Heart left ventricle (tissue), 16 donors: ENCODE data around the gene POLR3GL. TPM values are rescaled to one million over a fixed set of nuclear protein-coding genes. Genes with fewer than 3 reads are reported as not detected.
A peak's percentile ranks its signal among the peaks of the same experiment; 100 is the strongest.

ENCODE experiments used
- ATAC-seq, 4 donors: fragments of 200-7000 bp; cut with Tn5 transposase; one replicate each; pipeline ENCODE4 v1.9.1; 2020 to 2022; ENCODE audit warnings: moderate library complexity in 4 of 4, mild to moderate bottlenecking in 3 of 4, moderate number of reproducible peaks in 1 of 4
- DNase-seq, 5 donors: peaks; one replicate each; pipeline ENCODE4 v3.0.0-alpha.2; 2020
- H3K27ac ChIP-seq, 12 donors: fragments of 200-600 bp; sonication (generic) in 4 of 12; one replicate each; pipeline versions ENCODE4 v1.5.0 to v1.8.0; 2016 to 2022; ENCODE audit warnings: mild to moderate bottlenecking in 2 of 12
- H3K27me3 ChIP-seq, 9 donors: fragments of 200-600 bp; sonication (generic) in 2 of 9; one replicate each; pipeline versions ENCODE4 v1.5.1 to v1.8.0; 2016 to 2022; ENCODE audit warnings: mild to moderate bottlenecking in 3 of 9
- H3K36me3 ChIP-seq, 9 donors: fragments of 200-600 bp; sonication (generic) in 2 of 9; one replicate each; pipeline versions ENCODE4 v1.5.0 to v1.8.0; 2018 to 2022; ENCODE audit warnings: mild to moderate bottlenecking in 2 of 9
- H3K4me1 ChIP-seq, 12 donors: fragments of 200-600 bp; sonication (generic) in 4 of 12; one replicate each; pipeline versions ENCODE4 v1.5.0 to v1.8.0; 2016 to 2022; ENCODE audit warnings: mild to moderate bottlenecking in 3 of 12
- H3K4me3 ChIP-seq, 12 donors: fragments of 200-600 bp; sonication (generic) in 4 of 12; one replicate each; pipeline versions ENCODE4 v1.5.0 to v1.8.0; 2017 to 2022; ENCODE audit warnings: mild to moderate bottlenecking in 9 of 12, moderate library complexity in 4 of 12
- H3K9me3 ChIP-seq, 12 donors: fragments of 200-600 bp; sonication (generic) in 4 of 12; one replicate each; pipeline versions ENCODE4 v1.5.0 to v1.8.0; 2016 to 2022; ENCODE audit warnings: mild to moderate bottlenecking in 1 of 12
- POLR2A ChIP-seq, 2 donors: fragments of 450-650 bp; IDR thresholded peaks; one replicate each; pipeline ENCODE4 v1.6.1; 2017; ENCODE audit warnings: antibody characterized with exemption in 2 of 2, mild to moderate bottlenecking in 2 of 2, moderate library complexity in 2 of 2
- WGBS, 4 donors: extraction: QIAGEN DNeasy Blood & Tissue Kit in 2 of 4; methylation state at CpG; one replicate each; pipeline versions ENCODE4 v1.1.5 to v1.1.7; 2013 to 2018; 5-methylcytosine and 5-hydroxymethylcytosine counted together
- intact Hi-C, 10 donors: fragments of 100-400 bp; cut with DNase I; formaldehyde crosslinking; loops; one replicate each; pipeline versions ENCODE4 v1.11.1 to v1.14.2; 2022
- polyA plus RNA-seq, 2 donors: library from polyadenylated mRNA; stranded (reverse); fragments of 200-250 nt; gene quantifications; one replicate each; pipeline ENCODE4 v1.2.3, GENCODE V29; 2013
- total RNA-seq, 9 donors: library from RNA; depleted of rRNA in 2 of 9; stranded (reverse); fragments of >200 nt in 2 of 9; fragmentation: NEBNext Ultra II Directional in 3 of 9; extraction: Animal tissue kit (Norgen Biotek cat#: 25700) in 3 of 9; gene quantifications; one replicate each; pipeline versions ENCODE4 v1.1.0 to v1.2.4, GENCODE V29; 2016 to 2023
- TF ChIP-seq, protein P1 (sequence below), 12 donors: fragments of 200-600 bp; sonication (generic) in 4 of 12; IDR thresholded peaks; one replicate each; pipeline versions ENCODE4 v1.5.0 to v1.8.0; 2018 to 2022; ENCODE audit warnings: antibody characterized with exemption in 12 of 12, mild to moderate bottlenecking in 5 of 12
- donor health status: ischemic (EF 13 %, LVEDD 7.1; RV severe dilation, severe dysfunction).
- donor health status: healthy with polysubstance abuse.
- donor health status: DM: no; HTN: yes; CAD: no.
- donor health status: DM: no; HTN: no; CAD: no.
- donor health status: ischemic (EF 25% LVEDD 6.9; RV normal size, moderate dysfunction).
- donor health status: ischemic (EF 25% LVEDD 5.7; RV mildly dilated, moderate dysfunction).
- donor health status: healthy.
- donor health status: DM: yes; HTN: yes; CAD: no.
- donor health status: ischemic (EF 35%, LVEDD 5.7; RV mildly dilated, moderate dysfunction).
- donor health status: nonischemic (EF 11% LVEDD 7.7; RV severe dilation, severe dysfunction).
- donor health status: DM: yes; HTN: yes; CAD: no.
- donor health status: PGD.
- donor health status: ischemic (EF 29% LVEDD 5.4; RV normal size, mild dysfunction).
- donor health status: nonischemic (EF 23%, LVEDD 6.1; RV moderate dilation, normal function).

POLR3GL gene
- total and polyA plus RNA-seq, 11 donors, result 30.2 to 69.4 (median 36.4) TPM

DNA sequence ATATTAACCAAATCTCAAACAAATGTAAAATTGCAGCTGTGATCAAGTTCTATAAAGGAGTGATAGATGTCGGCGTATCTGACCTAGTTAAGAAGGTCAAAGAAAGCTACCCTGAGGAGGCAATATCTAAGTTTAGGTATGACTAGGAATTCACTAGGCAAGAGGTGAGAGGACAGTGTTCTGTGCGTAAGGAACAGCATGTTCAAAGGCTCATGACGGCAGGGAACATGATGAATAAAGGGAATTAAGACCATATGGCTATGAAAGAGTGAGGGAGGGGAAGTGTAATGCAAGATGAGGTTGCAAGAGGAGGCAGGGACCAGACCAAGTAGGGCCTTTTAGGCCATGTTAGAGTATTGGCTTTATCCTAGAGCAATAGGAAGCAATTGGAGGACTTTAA, 15.3 kb upstream of the POLR3GL start:
- ATAC-seq (peak in 3 of 4 donors; percentile 45 to 85 (median 61)), DNase-seq (no peak)
- Histone ChIP-seq H3K4me1 (peaks cover 0 to 39% (median 11%) of the 10 kb centered on the region in 12 donors), H3K27ac (peak overlapping the region in 3 of 12 donors; percentile 15 to 69 (median 45)), H3K9me3 (no peaks in the 10 kb centered on the region), H3K36me3 (peaks cover 0 to 60% (median 31%) of the 10 kb centered on the region in 9 donors), H3K4me3 (no peak overlapping the region), H3K27me3 (no peaks in the 10 kb centered on the region)
- TF ChIP-seq, protein P1, sequence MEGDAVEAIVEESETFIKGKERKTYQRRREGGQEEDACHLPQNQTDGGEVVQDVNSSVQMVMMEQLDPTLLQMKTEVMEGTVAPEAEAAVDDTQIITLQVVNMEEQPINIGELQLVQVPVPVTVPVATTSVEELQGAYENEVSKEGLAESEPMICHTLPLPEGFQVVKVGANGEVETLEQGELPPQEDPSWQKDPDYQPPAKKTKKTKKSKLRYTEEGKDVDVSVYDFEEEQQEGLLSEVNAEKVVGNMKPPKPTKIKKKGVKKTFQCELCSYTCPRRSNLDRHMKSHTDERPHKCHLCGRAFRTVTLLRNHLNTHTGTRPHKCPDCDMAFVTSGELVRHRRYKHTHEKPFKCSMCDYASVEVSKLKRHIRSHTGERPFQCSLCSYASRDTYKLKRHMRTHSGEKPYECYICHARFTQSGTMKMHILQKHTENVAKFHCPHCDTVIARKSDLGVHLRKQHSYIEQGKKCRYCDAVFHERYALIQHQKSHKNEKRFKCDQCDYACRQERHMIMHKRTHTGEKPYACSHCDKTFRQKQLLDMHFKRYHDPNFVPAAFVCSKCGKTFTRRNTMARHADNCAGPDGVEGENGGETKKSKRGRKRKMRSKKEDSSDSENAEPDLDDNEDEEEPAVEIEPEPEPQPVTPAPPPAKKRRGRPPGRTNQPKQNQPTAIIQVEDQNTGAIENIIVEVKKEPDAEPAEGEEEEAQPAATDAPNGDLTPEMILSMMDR (IDR thresholded peaks at IDR 0.05), result no peak
- TF ChIP-seq POLR2A (IDR thresholded peaks at IDR 0.05), result no peak
- intact Hi-C loops, result no loop called here
- 58 to 79% (median 62%) methylated on average over 4 of the region's 4 CpGs for WGBS, 4 donors

DNA sequence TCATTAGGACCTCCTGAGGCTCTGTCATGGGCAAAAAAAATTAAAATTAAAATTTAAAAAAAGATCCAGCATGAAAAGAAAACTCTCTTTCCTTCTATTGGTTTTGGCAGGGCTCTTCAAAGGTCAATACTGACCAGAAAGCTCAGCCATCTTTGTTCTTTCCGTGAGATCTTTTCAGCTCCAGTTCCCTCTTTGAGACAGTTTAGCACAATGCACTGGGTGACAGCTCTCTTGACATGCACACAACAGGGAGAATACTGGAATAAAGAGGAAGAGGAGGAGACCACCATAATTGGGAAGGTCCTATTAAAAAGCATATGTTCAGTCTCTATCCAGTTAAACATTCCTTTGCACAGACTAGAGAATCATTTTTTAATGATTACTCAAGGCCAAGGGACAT, 13.0 kb upstream of the POLR3GL start:
- intact Hi-C loops, result loop anchor here in 1 of 10 donors (10.0 kb wide), 1 partner anchor 97 kb away; the partner anchor contains the start of gene PIAS3
- peaks cover 13 to 62% (median 33%) of the 10 kb centered on the region in 12 donors for H3K4me1 ChIP-seq
- H3K27ac ChIP-seq, result no peak overlapping the region
- H3K27me3 ChIP-seq, result no peaks in the 10 kb centered on the region
- H3K36me3 ChIP-seq, result peaks cover 0 to 45% (median 17%) of the 10 kb centered on the region in 9 donors
- DNase-seq, result no peak
- 81 to 91% (median 89%) methylated on average over 1 of the region's 1 CpG for WGBS, 4 donors
- ATAC-seq, result no peak
- TF ChIP-seq POLR2A (IDR thresholded peaks at IDR 0.05), result no peak
- TF ChIP-seq, protein P1 (IDR thresholded peaks at IDR 0.05), result no peak
- H3K9me3 ChIP-seq, result no peaks in the 10 kb centered on the region
- no peak overlapping the region for H3K4me3 ChIP-seq

DNA sequence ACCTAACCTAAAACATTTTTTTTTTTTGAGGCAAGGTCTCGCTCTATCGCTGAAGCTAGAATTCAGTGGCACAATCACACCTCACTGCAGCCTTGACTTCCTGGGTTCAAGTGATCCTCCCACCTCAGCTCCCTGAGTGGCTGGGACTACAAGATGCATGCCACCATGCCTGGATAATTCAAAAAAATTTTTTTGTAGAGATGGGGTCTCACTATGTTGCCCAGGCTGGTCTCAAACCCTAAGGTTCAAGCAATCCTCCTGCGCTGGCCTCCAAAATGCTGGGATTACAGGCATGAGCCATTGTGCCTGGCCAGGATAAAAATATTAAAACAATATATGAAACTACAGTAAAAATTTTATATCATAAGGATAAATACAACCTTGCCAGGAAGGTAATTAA, 11.6 kb upstream of the POLR3GL start:
- Histone ChIP-seq H3K36me3 (peaks cover 0 to 33% (median 6%) of the 10 kb centered on the region in 9 donors), H3K4me1 (peaks cover 15 to 61% (median 38%) of the 10 kb centered on the region in 12 donors), H3K9me3 (no peaks in the 10 kb centered on the region), H3K27ac (no peak overlapping the region), H3K4me3 (no peak overlapping the region), H3K27me3 (no peaks in the 10 kb centered on the region)
- WGBS, 4 donors, result 94 to 100% (median 98%) methylated on average over 3 of the region's 3 CpGs
- intact Hi-C loops, result loop anchor here in 1 of 10 donors (10.0 kb wide), 1 partner anchor 98 kb away; the partner anchor contains the start of gene PIAS3
- ATAC-seq (no peak), DNase-seq (no peak)
- TF ChIP-seq, protein P1 (IDR thresholded peaks at IDR 0.05), result no peak
- no peak for TF ChIP-seq POLR2A (IDR thresholded peaks at IDR 0.05)

DNA sequence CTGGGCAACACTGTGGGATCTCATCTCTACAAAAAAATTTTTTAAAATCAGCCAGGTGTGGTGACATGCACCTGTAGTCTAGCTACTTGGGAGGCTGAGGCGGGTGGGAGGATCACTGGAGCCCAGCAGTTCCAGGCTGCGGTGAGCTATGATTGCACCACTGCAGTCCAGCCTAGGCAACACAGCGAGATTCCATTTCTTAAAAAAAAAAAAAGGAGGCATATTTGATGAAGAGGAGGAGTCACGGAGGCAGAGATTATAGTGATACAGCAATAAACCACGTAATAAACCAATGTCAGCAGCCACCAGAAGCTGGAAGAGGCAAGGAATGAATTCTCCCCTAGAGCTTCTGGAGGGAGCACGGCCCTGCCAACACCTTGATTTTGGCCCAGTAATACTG, 10.6 kb upstream of the POLR3GL start:
- TF ChIP-seq, protein P1 (IDR thresholded peaks at IDR 0.05), result no peak
- no peak for TF ChIP-seq POLR2A (IDR thresholded peaks at IDR 0.05)
- ATAC-seq, result no peak
- Histone ChIP-seq H3K27me3 (no peaks in the 10 kb centered on the region), H3K4me3 (no peak overlapping the region), H3K36me3 (peaks cover 0 to 26% (median 6%) of the 10 kb centered on the region in 9 donors), H3K4me1 (peaks cover 16 to 60% (median 44%) of the 10 kb centered on the region in 12 donors), H3K27ac (no peak overlapping the region), H3K9me3 (no peaks in the 10 kb centered on the region)
- DNase-seq, result no peak
- WGBS, 4 donors, result 86 to 94% (median 89%) methylated on average over 6 of the region's 6 CpGs
- intact Hi-C loops, result loop anchor here in 2 of 10 donors (1.0 to 10.0 kb wide), 2 partner anchors 12 to 99 kb away; partner anchors contain the start of gene PIAS3 (in 1 of the 2)
